Measurements from ENCODE around the gene CAMK1. TPM values are rescaled to one million over a fixed set of nuclear protein-coding genes. Genes with fewer than 3 reads are reported as not detected.
A peak's percentile ranks its signal among the peaks of the same experiment; 100 is the strongest.

Gene CAMK1
- polyA plus RNA-seq (ENCODE audit: insufficient read length) = 17.4 TPM

DNA sequence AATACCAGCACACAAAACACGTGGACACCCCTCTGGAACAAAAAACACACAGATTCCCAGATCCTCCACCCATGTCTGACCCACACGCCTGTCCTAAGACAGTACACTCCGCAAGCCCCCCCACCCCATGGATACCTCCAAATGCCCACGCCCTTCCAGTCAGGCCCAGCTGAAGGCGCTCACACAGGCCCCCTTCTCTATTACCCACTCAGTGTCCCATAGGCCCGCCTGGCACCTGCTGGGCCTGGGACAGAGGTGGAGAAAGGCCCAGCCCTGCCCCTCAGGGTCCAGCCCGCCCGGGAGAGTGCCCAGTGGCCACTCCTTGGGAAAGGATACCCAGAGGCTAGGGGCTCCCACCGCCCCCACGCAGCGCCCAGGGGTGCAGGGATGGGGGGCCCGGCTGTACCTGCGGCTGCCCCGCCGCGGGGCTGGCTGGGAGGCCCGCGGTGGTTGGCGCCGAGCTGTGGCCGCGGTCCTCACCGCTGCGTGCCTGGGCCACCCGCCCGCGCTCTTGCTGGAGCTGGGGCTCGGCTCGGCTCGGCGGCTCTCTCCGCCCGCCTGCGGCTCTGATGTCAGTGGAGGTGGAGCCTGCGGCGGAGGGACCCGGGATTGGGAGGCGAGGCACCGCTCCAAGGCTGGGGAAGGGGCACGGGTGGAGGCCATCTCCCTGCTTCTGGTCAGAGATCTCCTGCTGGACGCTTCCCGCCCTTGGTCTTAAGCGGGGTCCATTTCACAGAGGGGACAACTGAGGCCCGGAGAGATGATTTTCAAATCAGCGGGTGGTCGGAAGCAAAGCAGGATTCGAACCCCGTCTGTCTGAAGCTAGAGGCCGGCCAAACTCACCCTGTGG lies at the start of gene CAMK1:
Gene CAMK1, minus strand, starts transcription at position 522 of the 850 bp plus-strand sequence. CDS start 2,198 bp downstream, outside the sequence.
- DNase-seq = peak; percentile 85

- DNase-seq = no peak
Observed at GRCh38 chr3:9818666-9819335, 49.1 kb upstream of the CAMK1 start.

- DNase-seq = no peak
Observed at GRCh38 chr3:9817436-9817835, 47.7 kb upstream of the CAMK1 start.

GRCh38 chr3:9815986-9816385 lies 46.2 kb upstream of the CAMK1 start:
- DNase-seq = no peak

GRCh38 chr3:9812870-9813483 lies 43.2 kb upstream of the CAMK1 start:
- no peak for DNase-seq

DNA sequence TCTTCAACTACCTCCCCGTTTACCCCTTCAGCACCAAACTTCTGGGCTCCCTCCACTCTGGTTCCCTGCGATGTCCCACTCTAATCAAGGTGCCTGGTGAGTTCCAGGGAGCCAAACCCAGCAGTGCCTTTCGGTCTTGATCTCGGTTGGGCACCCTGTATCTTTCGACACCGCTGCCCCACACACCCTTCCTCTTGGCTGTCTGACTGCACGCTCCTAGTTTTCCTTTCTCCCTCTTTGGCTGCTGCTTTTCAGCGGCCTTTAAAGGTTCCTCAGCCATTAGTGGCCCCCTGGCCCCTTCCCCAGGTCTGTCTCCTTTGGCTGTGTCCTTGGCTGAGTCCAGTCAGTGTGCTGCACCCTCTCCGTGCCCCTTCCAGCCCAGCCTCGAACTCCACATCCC lies 41.1 kb upstream of the CAMK1 start:
- no peak for DNase-seq

GRCh38 chr3:9810433-9810770 lies 40.7 kb upstream of the CAMK1 start:
- DNase-seq = peak; percentile 40

DNA sequence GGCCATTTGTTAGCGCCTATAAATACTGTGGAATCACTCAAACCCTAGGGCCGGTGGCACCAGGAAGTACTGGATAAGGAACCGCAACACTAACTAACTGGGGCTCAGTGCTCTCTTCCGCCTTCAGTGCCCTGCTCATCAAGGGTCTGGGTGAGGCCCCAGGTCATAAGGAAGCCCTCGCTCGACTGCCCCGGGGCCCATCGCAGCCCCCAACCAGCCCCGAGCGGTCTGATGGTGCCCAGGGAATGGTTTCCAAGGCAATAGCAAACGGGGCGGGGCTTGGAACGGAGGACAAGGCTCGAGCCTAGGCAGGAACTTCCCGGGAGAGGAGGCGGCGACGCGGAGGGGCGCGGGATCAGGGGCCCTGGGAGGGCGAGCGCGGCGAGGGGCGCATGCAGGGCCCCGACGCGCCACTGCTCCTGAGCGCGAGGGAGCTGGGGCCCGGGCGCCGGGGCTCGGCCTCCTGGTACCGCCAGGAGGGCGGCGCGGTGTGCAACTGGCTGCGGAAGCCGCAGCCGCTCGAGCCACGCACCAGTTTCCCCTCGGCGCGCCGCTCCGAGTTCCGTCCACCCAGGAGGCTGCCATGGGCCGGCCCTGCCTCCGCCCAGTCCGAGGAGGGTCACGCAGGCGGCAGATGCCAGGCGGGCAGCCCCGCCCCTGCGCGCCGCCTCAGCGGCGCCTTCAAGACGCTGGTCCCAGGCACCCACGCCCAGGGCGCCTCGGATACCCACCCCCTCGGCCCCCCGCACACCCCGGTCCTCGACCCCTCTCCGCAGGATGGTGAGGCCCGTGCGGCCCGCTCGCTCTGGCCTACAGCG lies 40.1 kb upstream of the CAMK1 start, which contains the start of gene TTLL3:
Gene TTLL3, plus strand, starts transcription at position 648 of the 818 bp plus-strand sequence. CDS start 400 bp downstream, outside the sequence.
- peak; percentile 72 for DNase-seq

DNA sequence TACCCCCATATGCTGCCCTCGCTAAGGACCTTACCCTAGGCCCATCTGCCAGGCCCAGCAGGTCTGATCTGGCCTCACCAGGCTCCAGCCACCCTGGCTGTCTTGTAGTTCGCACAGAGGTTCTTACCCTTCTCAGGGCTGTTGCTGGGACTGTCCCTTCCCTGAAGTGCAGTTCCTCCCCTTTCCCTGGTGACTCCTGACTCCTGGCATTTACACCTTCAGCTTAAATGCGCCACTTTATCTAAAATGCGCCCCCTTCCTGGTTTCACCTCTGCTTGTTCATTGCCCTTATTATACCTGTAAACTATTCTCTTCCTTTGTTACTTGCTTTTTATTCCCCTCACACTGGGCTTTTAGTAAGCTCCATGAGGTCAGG lies 39.5 kb upstream of the CAMK1 start:
- no peak for DNase-seq

- no peak for DNase-seq
Observed at GRCh38 chr3:9808345-9809037, 38.7 kb upstream of the CAMK1 start.

- no peak for DNase-seq
Observed at GRCh38 chr3:9807981-9808344, 38.2 kb upstream of the CAMK1 start.

DNA sequence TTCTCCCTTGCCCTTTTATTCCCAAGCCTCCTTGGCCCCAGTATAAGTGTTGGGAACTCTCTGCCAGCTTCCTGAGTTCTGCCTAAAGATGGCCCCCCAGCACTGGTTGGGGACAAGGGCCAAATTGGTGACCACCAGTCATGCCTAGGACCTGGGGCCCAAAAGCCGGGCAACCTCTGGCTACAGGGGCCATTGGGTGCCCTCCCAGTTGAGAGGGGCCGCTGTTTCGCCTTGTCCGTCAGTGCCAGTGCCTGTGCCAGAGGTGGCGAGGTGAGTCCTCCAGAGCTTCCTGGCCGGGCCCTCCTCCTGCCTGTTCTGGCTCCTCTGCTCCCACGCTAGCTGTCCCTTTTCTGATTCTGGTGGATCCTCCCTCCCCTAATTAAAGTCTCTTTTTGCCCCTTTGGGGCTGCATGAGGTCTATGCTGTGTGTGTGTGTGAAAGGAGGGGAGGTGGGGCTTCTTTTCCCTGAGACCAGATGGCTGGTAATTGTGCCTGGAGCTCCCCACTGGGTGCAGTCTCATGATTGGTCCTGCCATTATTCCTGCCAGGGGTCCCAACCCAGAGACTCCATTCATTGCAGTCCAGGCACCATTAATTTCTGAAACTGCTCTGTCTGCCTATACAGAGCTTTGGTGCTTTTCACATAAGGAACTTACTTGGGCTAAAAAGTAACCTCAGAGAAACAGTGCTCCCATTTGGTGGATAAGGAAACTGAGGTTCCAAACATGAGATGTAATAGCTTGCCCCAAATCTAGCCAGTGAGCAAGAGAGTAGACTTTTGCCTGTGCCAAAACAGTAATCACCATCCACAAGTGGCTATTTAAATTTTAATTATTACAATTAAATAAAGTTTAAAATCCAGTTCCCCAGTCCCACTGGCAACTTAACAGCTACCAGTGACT lies 37.2 kb upstream of the CAMK1 start:
- no peak for DNase-seq

- DNase-seq = no peak
Observed at GRCh38 chr3:9806137-9806536, 36.4 kb upstream of the CAMK1 start.

DNA sequence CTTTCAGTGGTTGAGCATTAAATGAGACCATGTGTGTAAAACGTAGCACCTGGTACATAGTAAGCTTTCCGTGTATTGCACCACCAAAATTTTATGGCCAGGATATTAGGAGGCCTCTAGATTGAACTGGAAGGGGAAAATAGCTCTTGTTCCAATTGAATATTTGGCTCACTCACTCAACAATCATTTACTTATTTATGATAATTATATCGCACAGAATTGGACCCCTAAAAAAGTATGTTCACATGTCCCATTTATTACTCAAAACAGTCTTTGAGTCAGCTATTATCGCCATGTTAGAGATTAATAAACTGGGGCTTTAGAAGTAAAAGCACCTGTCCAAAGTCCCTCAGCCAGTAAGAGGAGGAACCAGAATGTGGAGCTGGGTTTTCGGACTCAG lies 35.2 kb upstream of the CAMK1 start:
- no peak for DNase-seq

DNA sequence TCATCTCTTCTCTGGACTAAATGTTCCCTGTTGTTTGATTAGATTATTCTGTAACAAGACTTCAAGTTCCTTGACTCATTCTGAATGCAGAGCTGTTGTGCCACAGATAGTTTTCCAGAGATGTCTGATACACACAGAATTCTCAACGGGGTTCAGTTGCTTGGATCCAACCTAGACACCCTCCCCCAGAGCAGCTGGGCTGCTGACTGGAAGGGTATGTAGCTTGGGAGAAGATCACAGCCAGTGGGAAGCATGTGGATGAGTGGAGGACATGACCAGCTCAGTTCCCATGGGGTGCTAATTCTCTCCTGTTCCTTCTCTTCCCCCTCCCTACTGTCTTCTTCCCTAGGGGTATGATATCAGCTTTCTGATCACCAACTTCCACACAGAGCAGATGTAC lies 33.7 kb upstream of the CAMK1 start:
- no peak for DNase-seq

- no peak for DNase-seq
Observed at GRCh38 chr3:9800529-9800928, 30.8 kb upstream of the CAMK1 start.

GRCh38 chr3:9797196-9797945 lies 27.6 kb upstream of the CAMK1 start:
- no peak for DNase-seq

DNA sequence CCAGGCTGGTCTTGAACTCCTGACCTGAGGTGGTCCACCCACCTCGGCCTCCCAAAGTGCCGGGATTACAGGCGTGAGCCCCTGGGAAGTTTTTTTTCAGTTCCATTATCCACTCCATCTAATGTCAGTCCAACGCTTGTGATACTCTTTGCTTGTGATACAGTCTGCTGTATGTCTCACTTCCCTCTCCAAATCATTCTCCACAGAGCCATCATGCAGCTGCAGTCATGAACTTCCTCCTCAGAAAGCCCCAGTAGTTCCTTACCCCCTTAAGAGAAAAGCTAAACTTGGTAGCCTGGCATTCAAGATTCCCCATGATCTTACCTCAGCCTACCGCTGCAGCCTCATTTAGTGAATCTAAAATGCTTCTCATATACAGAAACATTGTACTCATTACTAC lies 25.5 kb upstream of the CAMK1 start:
- DNase-seq = no peak

DNA sequence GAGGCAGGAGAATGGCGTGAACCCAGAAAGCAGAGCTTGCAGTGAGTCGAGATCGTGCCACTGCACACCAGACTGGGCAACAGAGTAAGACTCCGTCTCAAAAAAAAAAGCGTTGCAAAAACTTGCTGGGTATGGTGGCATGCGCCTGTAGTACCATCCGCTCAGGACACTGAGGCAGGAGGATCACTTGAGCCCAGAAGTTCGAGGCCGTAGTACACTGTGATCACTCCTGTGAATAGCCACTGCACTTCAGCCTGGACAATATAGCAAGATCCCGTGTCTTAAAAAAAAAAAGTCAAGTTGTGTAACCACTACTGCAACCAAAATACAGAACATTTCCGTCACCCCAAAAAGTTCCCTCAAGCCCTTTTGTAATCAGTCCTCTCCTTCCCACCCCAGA lies 24.7 kb upstream of the CAMK1 start:
- DNase-seq = no peak

DNA sequence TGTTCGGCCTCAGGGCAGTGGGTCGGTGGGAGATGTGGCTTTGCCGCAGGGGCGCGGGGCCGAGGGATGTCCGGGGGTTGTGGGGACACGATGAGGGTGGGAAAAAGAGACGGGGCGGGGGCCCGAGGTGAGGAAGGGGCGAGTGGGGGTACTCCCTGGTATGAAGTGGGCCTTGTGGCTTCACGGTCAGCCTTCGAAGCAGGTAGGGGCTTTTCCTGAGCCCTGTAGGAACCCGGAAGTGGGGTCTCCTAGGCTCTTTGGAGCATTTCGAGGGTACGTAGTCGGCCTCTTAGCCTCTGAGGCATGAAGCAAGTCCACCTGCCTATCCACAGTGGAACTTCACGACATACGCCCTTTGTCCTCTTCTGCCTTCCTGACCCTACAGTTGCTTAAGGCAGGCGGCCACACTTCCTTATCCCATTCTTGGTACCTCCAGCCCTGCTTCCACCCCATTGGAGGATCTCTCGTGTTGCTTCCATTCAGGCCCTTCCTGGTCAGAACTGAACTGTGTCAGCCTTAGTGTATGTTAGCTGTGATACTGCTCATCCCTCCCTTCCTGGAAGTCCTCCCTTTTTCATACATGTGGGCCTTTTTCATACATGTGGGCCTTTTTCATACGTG lies 23.5 kb upstream of the CAMK1 start:
- DNase-seq = no peak

Data from hindlimb muscle (tissue), 1 donor.